Measurements from ENCODE around the gene PRRX1.

DNA sequence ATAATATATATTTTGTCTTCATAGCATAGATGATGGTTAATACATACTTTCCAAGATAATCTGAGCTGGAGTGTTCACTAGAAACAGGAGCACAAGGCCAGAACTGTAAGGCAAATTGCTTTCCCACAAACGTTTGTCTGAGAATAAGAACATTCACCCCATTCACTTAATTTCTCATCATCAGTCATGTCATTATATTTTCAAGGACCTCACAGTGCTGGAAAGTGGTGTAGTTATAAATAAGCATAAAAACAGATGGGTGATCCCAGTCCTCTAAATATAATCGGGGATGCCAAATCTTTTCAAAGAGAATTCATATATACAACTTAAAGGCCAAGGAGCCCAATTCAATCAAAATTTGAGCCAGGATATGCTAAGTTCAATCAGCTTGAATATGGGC is 8.4 kb downstream of the PRRX1 start:
- TF ChIP-seq, protein P1, sequence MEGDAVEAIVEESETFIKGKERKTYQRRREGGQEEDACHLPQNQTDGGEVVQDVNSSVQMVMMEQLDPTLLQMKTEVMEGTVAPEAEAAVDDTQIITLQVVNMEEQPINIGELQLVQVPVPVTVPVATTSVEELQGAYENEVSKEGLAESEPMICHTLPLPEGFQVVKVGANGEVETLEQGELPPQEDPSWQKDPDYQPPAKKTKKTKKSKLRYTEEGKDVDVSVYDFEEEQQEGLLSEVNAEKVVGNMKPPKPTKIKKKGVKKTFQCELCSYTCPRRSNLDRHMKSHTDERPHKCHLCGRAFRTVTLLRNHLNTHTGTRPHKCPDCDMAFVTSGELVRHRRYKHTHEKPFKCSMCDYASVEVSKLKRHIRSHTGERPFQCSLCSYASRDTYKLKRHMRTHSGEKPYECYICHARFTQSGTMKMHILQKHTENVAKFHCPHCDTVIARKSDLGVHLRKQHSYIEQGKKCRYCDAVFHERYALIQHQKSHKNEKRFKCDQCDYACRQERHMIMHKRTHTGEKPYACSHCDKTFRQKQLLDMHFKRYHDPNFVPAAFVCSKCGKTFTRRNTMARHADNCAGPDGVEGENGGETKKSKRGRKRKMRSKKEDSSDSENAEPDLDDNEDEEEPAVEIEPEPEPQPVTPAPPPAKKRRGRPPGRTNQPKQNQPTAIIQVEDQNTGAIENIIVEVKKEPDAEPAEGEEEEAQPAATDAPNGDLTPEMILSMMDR (tag by site-specific recombination; IDR thresholded peaks at IDR 0.05), result no peak
- no peak for TF ChIP-seq ZBTB8A (tag by site-specific recombination; IDR thresholded peaks at IDR 0.05)
- TF ChIP-seq, protein P2, sequence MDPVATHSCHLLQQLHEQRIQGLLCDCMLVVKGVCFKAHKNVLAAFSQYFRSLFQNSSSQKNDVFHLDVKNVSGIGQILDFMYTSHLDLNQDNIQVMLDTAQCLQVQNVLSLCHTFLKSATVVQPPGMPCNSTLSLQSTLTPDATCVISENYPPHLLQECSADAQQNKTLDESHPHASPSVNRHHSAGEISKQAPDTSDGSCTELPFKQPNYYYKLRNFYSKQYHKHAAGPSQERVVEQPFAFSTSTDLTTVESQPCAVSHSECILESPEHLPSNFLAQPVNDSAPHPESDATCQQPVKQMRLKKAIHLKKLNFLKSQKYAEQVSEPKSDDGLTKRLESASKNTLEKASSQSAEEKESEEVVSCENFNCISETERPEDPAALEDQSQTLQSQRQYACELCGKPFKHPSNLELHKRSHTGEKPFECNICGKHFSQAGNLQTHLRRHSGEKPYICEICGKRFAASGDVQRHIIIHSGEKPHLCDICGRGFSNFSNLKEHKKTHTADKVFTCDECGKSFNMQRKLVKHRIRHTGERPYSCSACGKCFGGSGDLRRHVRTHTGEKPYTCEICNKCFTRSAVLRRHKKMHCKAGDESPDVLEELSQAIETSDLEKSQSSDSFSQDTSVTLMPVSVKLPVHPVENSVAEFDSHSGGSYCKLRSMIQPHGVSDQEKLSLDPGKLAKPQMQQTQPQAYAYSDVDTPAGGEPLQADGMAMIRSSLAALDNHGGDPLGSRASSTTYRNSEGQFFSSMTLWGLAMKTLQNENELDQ (tag by site-specific recombination; IDR thresholded peaks at IDR 0.05; ENCODE audit: low read depth), result no peak
- TF ChIP-seq ZNF843 (tag by site-specific recombination; IDR thresholded peaks at IDR 0.05), result no peak
- TF ChIP-seq ZNF140 (tag by site-specific recombination; IDR thresholded peaks at IDR 0.05), result no peak
- no peak for TF ChIP-seq ZNF239 (tag by site-specific recombination; IDR thresholded peaks at IDR 0.05)
- no peak for TF ChIP-seq YY1 (tag by site-specific recombination; IDR thresholded peaks at IDR 0.05)
- TF ChIP-seq SALL2 (tag by site-specific recombination; IDR thresholded peaks at IDR 0.05; ENCODE audit: borderline replicate concordance), result no peak
- TF ChIP-seq, protein P3, sequence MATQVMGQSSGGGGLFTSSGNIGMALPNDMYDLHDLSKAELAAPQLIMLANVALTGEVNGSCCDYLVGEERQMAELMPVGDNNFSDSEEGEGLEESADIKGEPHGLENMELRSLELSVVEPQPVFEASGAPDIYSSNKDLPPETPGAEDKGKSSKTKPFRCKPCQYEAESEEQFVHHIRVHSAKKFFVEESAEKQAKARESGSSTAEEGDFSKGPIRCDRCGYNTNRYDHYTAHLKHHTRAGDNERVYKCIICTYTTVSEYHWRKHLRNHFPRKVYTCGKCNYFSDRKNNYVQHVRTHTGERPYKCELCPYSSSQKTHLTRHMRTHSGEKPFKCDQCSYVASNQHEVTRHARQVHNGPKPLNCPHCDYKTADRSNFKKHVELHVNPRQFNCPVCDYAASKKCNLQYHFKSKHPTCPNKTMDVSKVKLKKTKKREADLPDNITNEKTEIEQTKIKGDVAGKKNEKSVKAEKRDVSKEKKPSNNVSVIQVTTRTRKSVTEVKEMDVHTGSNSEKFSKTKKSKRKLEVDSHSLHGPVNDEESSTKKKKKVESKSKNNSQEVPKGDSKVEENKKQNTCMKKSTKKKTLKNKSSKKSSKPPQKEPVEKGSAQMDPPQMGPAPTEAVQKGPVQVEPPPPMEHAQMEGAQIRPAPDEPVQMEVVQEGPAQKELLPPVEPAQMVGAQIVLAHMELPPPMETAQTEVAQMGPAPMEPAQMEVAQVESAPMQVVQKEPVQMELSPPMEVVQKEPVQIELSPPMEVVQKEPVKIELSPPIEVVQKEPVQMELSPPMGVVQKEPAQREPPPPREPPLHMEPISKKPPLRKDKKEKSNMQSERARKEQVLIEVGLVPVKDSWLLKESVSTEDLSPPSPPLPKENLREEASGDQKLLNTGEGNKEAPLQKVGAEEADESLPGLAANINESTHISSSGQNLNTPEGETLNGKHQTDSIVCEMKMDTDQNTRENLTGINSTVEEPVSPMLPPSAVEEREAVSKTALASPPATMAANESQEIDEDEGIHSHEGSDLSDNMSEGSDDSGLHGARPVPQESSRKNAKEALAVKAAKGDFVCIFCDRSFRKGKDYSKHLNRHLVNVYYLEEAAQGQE (tag by site-specific recombination; IDR thresholded peaks at IDR 0.05), result no peak
